Thymus (tissue), 14 donors: ENCODE measurements around the gene OR8B8. TPM values are rescaled to one million over a fixed set of nuclear protein-coding genes. Genes with fewer than 3 reads are reported as not detected.

Experiments used
- DNase-seq, 9 donors: peaks; one replicate each; pipeline ENCODE4 v3.0.0-alpha.2; 2013; ENCODE audit warnings: low spot score in 9 of 9, low read depth in 6 of 9, missing footprints in 1 of 9
- H3K27ac ChIP-seq, 2 donors: one replicate each; pipeline ENCODE4 v1.5.1; 2013; ENCODE audit warnings: control low read depth in 1 of 2, low read depth in 1 of 2, low read length in 1 of 2, mild to moderate bottlenecking in 1 of 2, moderate library complexity in 1 of 2
- H3K27me3 ChIP-seq, 2 donors: one replicate each; pipeline ENCODE4 v1.5.1; 2013; ENCODE audit warnings: low read length in 1 of 2; ENCODE audit not compliant: control insufficient read depth in 2 of 2, insufficient read depth in 1 of 2
- H3K36me3 ChIP-seq, 2 donors: one replicate each; pipeline ENCODE4 v1.5.1; 2013; ENCODE audit warnings: low read length in 1 of 2, mild to moderate bottlenecking in 1 of 2, moderate library complexity in 1 of 2; ENCODE audit not compliant: control insufficient read depth in 2 of 2, insufficient read depth in 2 of 2
- H3K4me1 ChIP-seq, 2 donors: one replicate each; pipeline ENCODE4 v1.5.1; 2013; ENCODE audit warnings: low read length in 2 of 2; ENCODE audit not compliant: control insufficient read depth in 2 of 2, insufficient read depth in 2 of 2
- H3K4me3 ChIP-seq, 2 donors: one replicate each; pipeline ENCODE4 v1.5.1; 2013; ENCODE audit warnings: low read length in 2 of 2, control low read depth in 1 of 2, mild to moderate bottlenecking in 1 of 2
- H3K9me3 ChIP-seq, 2 donors: one replicate each; pipeline ENCODE4 v1.5.1; 2013; ENCODE audit warnings: low read length in 1 of 2, mild to moderate bottlenecking in 1 of 2; ENCODE audit not compliant: control insufficient read depth in 2 of 2, insufficient read depth in 1 of 2
- WGBS: extraction: QIAGEN DNeasy Blood & Tissue Kit; methylation state at CpG from one replicate; pipeline ENCODE4 v1.1.7; 2013; 5-methylcytosine and 5-hydroxymethylcytosine counted together
- long read RNA-seq, 10 donors: transcript quantifications; one replicate each; lab custom pipeline, GENCODE V29; 2026
- polyA plus RNA-seq: library from polyadenylated mRNA; stranded (reverse); fragments of 200-250 nt; gene quantifications from one replicate; pipeline ENCODE4 v1.2.3, GENCODE V29; 2013
- total RNA-seq: library from RNA; stranded (reverse); fragments of 120-200 nt; gene quantifications from one replicate; pipeline ENCODE4 v1.2.4, GENCODE V29; 2013
- donor health status: healthy.

The OR8B8 gene, protein sequence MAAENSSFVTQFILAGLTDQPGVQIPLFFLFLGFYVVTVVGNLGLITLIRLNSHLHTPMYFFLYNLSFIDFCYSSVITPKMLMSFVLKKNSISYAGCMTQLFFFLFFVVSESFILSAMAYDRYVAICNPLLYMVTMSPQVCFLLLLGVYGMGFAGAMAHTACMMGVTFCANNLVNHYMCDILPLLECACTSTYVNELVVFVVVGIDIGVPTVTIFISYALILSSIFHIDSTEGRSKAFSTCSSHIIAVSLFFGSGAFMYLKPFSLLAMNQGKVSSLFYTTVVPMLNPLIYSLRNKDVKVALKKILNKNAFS
- not detected for total RNA-seq
- under 0.01 TPM for polyA plus RNA-seq
- long read RNA-seq, donor 1: 0 reads
- long read RNA-seq, donor 2: 0 reads
- long read RNA-seq, donor 3: 0 reads
- long read RNA-seq, donor 4: 0 reads
- long read RNA-seq, donor 5: 0 reads
- long read RNA-seq, donor 6: 0 reads
- long read RNA-seq, donor 7: 0 reads
- long read RNA-seq, donor 8: 0 reads
- long read RNA-seq, donor 9: 0 reads
- long read RNA-seq, donor 10: 0 reads

DNA sequence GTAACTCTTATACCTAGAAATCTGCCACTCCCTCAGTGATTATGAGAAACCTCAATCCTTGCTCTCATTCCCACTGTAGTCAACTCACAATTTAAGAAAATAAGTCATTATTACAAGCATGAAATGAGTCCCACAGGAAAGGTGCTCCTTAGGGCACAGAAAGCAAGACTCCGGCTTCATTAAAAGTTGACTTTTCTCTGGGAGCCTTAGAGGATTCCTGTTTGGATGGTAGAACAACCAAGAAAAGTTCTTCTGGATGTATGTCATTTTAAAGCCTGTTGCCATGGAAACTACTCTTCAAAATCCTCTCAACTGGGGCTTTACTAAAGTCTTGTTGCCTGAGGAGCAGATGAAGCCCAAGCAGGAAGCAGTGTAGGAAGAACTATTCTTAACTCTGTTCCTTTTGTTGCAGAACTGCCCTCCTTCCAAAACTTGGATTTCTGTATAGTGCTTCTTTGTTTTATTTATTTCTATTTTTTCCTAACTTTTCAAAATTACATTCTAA, at the start of gene OR8B8:
OR8B8 (minus strand) TSS at position 51 of the 505 bp plus-strand sequence. CDS start 4,611 bp downstream, outside the sequence.
- DNase-seq: no peak
- H3K4me1 ChIP-seq: no peaks in the 10 kb centered on the region
- no peaks in the 10 kb centered on the region for H3K27me3 ChIP-seq
- no peaks in the 10 kb centered on the region for H3K36me3 ChIP-seq
- H3K27ac ChIP-seq: no peak within 1 kb of the TSS
- no peak within 1 kb of the TSS for H3K4me3 ChIP-seq
- WGBS: 98% methylated on average over 1 of the region's 1 CpG
- no peaks in the 10 kb centered on the region for H3K9me3 ChIP-seq

DNA sequence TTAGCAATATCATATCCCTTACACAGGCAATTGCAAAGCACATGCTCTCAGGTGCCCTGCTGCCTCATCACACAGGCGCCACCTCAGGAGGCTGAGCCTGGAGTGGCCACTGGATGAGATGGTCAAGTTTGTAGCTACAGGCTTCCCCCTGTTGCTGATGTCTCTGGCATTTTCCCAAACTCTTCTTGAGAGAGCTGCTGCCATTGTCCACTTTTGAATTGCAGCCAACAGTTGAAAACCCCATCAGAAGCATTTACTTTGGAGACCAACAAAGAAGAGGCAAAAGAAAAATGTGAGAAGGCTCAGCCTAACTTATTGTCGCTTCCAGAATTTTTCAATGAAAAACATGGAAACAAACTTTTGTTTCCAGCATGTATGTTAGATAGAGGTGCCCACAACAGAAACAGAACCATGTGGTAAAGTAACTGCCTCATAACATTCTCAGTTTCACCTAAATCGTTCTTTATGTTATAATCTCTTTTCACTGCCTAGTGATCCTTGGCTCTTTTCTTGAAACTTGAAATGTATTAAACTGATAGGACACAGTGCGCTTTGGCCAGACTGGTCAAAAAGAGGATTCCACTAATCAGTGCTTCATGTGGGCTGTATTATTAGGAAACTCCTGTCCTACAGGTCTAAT, 47.6 kb upstream of the OR8B8 start:
- 98% methylated on average over 4 of the region's 4 CpGs for WGBS

DNA sequence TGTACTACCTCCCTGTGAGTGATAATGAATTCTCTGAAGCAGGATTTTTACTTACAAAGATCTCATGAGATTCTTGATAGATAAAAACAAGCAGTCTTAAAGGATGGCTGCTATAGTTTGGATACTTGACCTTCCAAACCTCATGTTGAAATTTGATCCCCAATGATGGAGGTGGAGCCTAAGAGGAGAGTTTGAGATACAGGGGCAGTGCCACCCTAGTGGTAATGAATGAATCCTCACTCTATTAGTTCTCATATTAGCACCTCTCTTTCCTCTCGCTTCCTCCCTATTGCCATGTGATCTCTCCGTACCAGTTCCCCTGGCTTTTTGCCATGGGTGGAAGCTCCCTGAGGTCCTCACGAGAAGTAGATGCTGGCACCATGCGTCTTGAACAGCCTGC, 37.9 kb upstream of the OR8B8 start:
- Histone ChIP-seq H3K4me3 (no peak overlapping the region), H3K36me3 (no peaks in the 10 kb centered on the region), H3K4me1 (peaks cover 0 to 3% of the 10 kb centered on the region in 2 donors), H3K27ac (no peak overlapping the region), H3K9me3 (no peaks in the 10 kb centered on the region), H3K27me3 (no peaks in the 10 kb centered on the region)
- DNase-seq: no peak
- WGBS: 94% methylated on average over 4 of the region's 4 CpGs

More for the DNA sequence above, 47.6 kb upstream of the OR8B8 start:
- Histone ChIP-seq H3K4me1 (no peaks in the 10 kb centered on the region), H3K4me3 (no peak overlapping the region), H3K27me3 (no peaks in the 10 kb centered on the region), H3K36me3 (no peaks in the 10 kb centered on the region), H3K27ac (no peak overlapping the region), H3K9me3 (no peaks in the 10 kb centered on the region)
- no peak for DNase-seq

DNA sequence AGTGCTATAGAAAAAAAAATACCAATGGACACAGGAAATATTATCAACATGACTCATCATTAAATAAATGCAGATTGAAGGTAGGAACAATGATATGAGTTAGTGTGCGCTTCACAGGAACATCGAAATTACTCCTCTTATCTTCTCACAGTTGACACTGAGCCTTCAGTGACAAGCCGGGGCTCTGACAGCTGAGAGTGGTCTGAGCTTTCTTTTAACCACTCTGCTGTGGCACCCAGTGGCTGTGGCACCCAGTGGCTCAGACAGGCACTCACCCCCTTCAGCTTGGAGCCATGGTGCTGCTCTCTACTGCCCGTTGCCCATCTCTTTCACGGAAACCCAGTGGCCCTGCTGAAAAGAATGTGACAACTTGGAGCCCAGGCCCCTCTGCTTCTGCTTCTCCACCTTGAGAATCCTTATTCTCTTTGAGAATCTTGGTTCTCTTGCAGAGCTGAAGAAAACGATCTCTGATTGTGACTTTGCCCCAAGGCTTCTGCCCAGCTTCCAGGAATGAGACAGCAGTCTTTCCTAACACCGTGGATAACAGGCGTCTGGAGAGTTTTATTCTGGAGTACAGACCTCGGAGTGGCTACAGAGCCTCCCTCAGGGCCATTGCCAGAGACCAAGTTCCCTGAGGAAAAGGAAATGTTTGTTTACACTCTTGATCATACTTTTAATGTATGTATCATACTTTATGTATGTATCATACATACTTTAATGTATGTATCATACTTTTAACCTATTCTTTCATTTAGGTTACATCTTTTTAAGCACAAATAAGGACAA, 37.1 kb upstream of the OR8B8 start:
- 95% methylated on average over 9 of the region's 9 CpGs for WGBS
- Histone ChIP-seq H3K9me3 (no peaks in the 10 kb centered on the region), H3K27ac (no peak overlapping the region), H3K4me3 (no peak overlapping the region), H3K4me1 (peaks cover 0 to 3% of the 10 kb centered on the region in 2 donors), H3K36me3 (no peaks in the 10 kb centered on the region), H3K27me3 (no peaks in the 10 kb centered on the region)
- DNase-seq: no peak

DNA sequence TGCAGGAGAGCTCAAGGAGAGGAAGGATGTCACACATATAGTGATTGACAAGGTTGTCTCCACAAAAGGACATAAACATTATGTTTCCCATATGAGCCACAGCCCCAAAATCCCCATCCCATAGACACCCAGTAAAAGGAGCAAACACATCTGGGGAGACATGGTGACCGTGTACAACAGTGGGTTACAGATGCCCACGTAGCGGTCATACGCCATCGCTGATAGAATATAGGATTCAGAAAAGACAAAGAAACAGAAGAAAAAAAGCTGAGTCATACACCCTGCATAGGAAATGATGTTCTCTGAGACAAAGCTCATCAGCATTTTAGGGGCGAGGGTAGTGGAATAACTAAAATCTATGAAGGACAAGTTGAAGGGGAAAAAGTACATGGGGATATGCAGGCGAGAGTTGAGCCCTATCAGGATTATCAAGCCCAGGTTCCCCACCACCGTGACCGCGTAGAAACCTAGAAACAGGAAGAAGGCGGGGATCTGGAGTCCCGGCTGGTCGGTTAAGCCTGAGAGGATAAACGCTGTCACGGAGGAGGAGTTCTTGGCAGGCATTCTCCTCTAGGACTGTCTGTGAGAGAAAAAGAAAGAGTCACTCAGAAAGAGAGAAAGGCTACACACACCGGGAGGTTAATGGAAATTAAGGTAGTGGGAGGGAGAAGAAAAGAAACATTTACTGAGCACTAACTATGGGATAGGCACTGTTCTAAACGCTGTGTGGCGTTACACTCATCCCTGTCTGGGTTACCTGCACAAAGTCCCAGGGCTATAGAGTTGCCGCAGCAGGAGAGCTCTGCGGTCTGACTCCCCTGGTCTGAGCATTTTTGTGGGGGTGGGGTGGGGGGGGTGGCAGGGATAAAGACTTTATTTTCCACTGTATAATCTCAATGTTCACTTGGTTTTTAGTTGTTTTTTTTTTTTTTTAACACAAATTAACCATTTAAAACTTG, 36.1 kb upstream of the OR8B8 start:
- Histone ChIP-seq H3K27ac (no peak overlapping the region), H3K27me3 (no peaks in the 10 kb centered on the region), H3K9me3 (no peaks in the 10 kb centered on the region), H3K36me3 (no peaks in the 10 kb centered on the region), H3K4me1 (peaks cover 0 to 3% of the 10 kb centered on the region in 2 donors), H3K4me3 (no peak overlapping the region)
- WGBS: 16% methylated on average over 20 of the region's 20 CpGs
- DNase-seq: peak in 3 of 9 donors; percentile 5 to 30 (median 9)

DNA sequence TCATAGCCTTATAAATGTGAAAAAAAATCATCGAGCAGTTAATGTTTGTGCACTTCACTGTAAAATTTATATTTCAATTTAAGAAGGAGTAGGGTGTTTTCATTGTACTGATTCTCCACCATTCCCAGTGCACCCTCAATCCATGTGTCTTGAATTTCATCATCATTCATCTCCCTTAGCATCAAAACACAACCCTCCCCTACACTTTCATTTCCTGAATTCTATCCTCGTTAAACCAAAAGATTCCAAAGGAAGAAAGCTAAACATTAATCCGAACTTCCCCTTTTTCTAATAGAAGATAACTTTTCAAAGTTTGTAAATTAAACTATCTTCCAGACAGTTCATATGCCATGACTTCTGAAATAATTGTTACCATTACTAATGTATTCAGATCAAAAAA, 34.1 kb upstream of the OR8B8 start:
- H3K36me3 ChIP-seq: no peaks in the 10 kb centered on the region
- no peak overlapping the region for H3K27ac ChIP-seq
- no peak for DNase-seq
- WGBS: 93% methylated on average over 3 of the region's 3 CpGs
- no peaks in the 10 kb centered on the region for H3K27me3 ChIP-seq
- no peaks in the 10 kb centered on the region for H3K9me3 ChIP-seq
- no peak overlapping the region for H3K4me3 ChIP-seq
- H3K4me1 ChIP-seq: peaks cover 0 to 3% of the 10 kb centered on the region in 2 donors

DNA sequence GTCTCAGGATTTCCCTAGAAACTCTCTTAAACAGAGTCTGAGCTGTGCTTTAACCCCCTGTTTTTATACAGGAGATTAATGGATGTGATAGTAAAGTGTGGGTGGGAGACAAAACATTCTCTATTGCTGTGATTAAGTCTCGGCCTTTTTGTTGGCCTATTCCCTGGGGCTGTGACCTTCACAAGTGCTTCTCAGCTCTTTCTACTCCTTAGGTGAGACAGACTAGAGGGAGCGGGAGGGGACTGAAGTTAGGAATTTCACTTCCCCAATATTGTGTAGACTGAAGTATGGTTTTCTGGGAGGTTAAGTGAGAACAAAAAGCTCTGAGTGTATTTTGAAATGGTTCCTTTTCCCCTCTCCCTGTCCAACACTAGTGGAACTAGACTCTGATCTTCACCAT, 29.8 kb upstream of the OR8B8 start:
- Histone ChIP-seq H3K36me3 (no peaks in the 10 kb centered on the region), H3K27ac (no peak overlapping the region), H3K4me3 (no peak overlapping the region), H3K27me3 (no peaks in the 10 kb centered on the region), H3K4me1 (no peaks in the 10 kb centered on the region), H3K9me3 (no peaks in the 10 kb centered on the region)
- DNase-seq: no peak
- 93% methylated on average over 2 of the region's 2 CpGs for WGBS

DNA sequence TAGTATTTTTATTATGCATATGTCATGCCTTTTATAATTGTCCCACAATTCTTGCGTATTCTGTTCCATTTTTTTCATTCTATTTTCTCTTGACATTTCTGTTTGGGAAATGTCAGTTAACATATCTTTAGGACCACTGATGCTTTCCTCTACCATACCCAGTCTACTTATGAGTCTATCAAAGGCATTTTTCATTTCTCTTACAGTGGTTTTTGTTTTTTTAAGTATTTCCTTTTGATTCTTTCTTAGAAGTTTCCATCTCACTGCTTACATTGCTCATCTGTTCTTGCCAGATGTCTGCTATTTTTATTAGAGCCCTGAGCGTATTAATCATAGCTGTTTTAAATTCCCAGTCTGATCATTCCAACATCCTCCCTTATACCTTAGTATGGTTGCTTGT, 29.3 kb upstream of the OR8B8 start:
- DNase-seq: no peak
- Histone ChIP-seq H3K36me3 (no peaks in the 10 kb centered on the region), H3K27ac (no peak overlapping the region), H3K4me3 (no peak overlapping the region), H3K9me3 (no peaks in the 10 kb centered on the region), H3K4me1 (no peaks in the 10 kb centered on the region), H3K27me3 (no peaks in the 10 kb centered on the region)
- 95% methylated on average over 2 of the region's 2 CpGs for WGBS
